ENCODE data around the gene PEX3. TPM values are rescaled to one million over a fixed set of nuclear protein-coding genes. Genes with fewer than 3 reads are reported as not detected.
"Not testable (repeated sequence)": the region's sequence is repeated elsewhere in the genome, so short reads cannot be mapped to it uniquely, and the experiment has no call there.

PEX3 gene
- total RNA-seq, 1 donor from 2014 or later, result 23.3 TPM

- DNase-seq (ENCODE audit: low spot score) (peak; percentile 47), ATAC-seq (peak; percentile 93)
These were observed 7.5 kb upstream of the PEX3 start for GRCh38 chr6:143443096-143443495.

- ATAC-seq; DNase-seq (ENCODE audit: low spot score): not testable (repeated sequence)
These were observed 2.7 kb upstream of the PEX3 start for GRCh38 chr6:143447865-143448264.

- DNase-seq (ENCODE audit: low spot score) (no peak), ATAC-seq (no peak)
These were observed 1.4 kb upstream of the PEX3 start for GRCh38 chr6:143449082-143449713.

GRCh38 chr6:143449714-143450452, 722 bp upstream of the PEX3 start:
- no peak for DNase-seq (ENCODE audit: low spot score)
- ATAC-seq, result peak; percentile 20

- ATAC-seq (no peak), DNase-seq (ENCODE audit: low spot score) (no peak)
These were observed 926 bp downstream of the PEX3 start for GRCh38 chr6:143451531-143451930.

- ATAC-seq, result no peak
- no peak for DNase-seq (ENCODE audit: low spot score)
These were observed 7.2 kb downstream of the PEX3 start for GRCh38 chr6:143457563-143458359.

GRCh38 chr6:143465546-143465945, 14.9 kb downstream of the PEX3 start:
- ATAC-seq, result no peak

GRCh38 chr6:143468026-143468425, 17.4 kb downstream of the PEX3 start:
- ATAC-seq (no peak), DNase-seq (ENCODE audit: low spot score) (no peak)

More at GRCh38 chr6:143465546-143465945, 14.9 kb downstream of the PEX3 start:
- DNase-seq (ENCODE audit: low spot score), result no peak

GRCh38 chr6:143468823-143469222, 18.2 kb downstream of the PEX3 start:
- DNase-seq (ENCODE audit: low spot score); ATAC-seq: not testable (repeated sequence)

- ATAC-seq (no peak), DNase-seq (ENCODE audit: low spot score) (no peak)
These were observed 21.2 kb downstream of the PEX3 start for GRCh38 chr6:143471822-143472221.

- DNase-seq (ENCODE audit: low spot score) (no peak), ATAC-seq (no peak)
These were observed 25.9 kb downstream of the PEX3 start for GRCh38 chr6:143476545-143476944.

- DNase-seq (ENCODE audit: low spot score) (no peak), ATAC-seq (no peak)
These were observed 28.0 kb downstream of the PEX3 start for GRCh38 chr6:143478479-143479062.

GRCh38 chr6:143482593-143482992, 32.0 kb downstream of the PEX3 start:
- no peak for DNase-seq (ENCODE audit: low spot score)
- ATAC-seq, result no peak

GRCh38 chr6:143485967-143486366, 35.4 kb downstream of the PEX3 start:
- ATAC-seq, result no peak

GRCh38 chr6:143486752-143487151, 36.1 kb downstream of the PEX3 start:
- DNase-seq (ENCODE audit: low spot score) (no peak), ATAC-seq (no peak)

More at GRCh38 chr6:143485967-143486366, 35.4 kb downstream of the PEX3 start:
- DNase-seq (ENCODE audit: low spot score), result no peak

- DNase-seq (ENCODE audit: low spot score), result no peak
- no peak for ATAC-seq
These were observed 39.6 kb downstream of the PEX3 start for GRCh38 chr6:143490244-143490643.

GRCh38 chr6:143490775-143491174, 40.2 kb downstream of the PEX3 start:
- DNase-seq (ENCODE audit: low spot score) (no peak), ATAC-seq (no peak)

GRCh38 chr6:143496974-143497373, 46.4 kb downstream of the PEX3 start:
- DNase-seq (ENCODE audit: low spot score), result no peak
- no peak for ATAC-seq

GRCh38 chr6:143498428-143498827, 47.8 kb downstream of the PEX3 start:
- ATAC-seq, result no peak
- no peak for DNase-seq (ENCODE audit: low spot score)

GRCh38 chr6:143501851-143502250, 51.2 kb downstream of the PEX3 start:
- DNase-seq (ENCODE audit: low spot score) (no peak), ATAC-seq (no peak)

GRCh38 chr6:143504369-143504768, 53.8 kb downstream of the PEX3 start:
- DNase-seq (ENCODE audit: low spot score) (no peak), ATAC-seq (no peak)
